HCT116 (cell line): ENCODE results near the gene PPP1R14C. TPM values are rescaled to one million over a fixed set of nuclear protein-coding genes. Genes with fewer than 3 reads are reported as not detected.
"Not testable (repeated sequence)": the region's sequence is repeated elsewhere in the genome, so short reads cannot be mapped to it uniquely, and the experiment has no call there.

Source experiments
- ATAC-seq: fragments of 200-7000 bp; cut with Tn5 transposase; 2 replicates; pipeline ENCODE4 v1.9.1; 2020; ENCODE audit warnings: mild to moderate bottlenecking, moderate library complexity
- BruUV-seq: library from RNA; stranded (reverse); fragments of 400-500 nt; replicated peaks from 2 replicates; lab custom pipeline; 2021; lab: Mats Ljungman, UMichigan
- CTCF ChIA-PET: fragments of 300-600 bp; sonication (Branson Sonifier 250); formaldehyde crosslinking; loops from one replicate; lab custom pipeline; 2021; ENCODE audit warnings: antibody characterized with exemption; lab: Charles Lee
- POLR2A ChIA-PET: fragments of 300-600, 350-600 bp; sonication (Branson Sonifier 250); formaldehyde crosslinking; loops from one replicate; lab custom pipeline; 2021; ENCODE audit warnings: antibody characterized with exemption; lab: Charles Lee
- RAD21 ChIA-PET, 2 experiments: fragments of 300-600 bp; sonication (Branson Sonifier 250); formaldehyde crosslinking; loops; one replicate each; lab custom pipeline; 2023; ENCODE audit warnings: low total read pairs in 2 of 2; ENCODE audit not compliant: uncharacterized antibody in 2 of 2, unreplicated experiment in 2 of 2, low non-redundant PET in 1 of 2; lab: Charles Lee
- DNase-seq: peaks from one replicate; pipeline ENCODE4 v3.0.0-alpha.2; 2010; ENCODE audit warnings: low read depth, low spot score
- H2AFZ ChIP-seq: fragments of 200-600 bp; shearing (Covaris generic), sonication (generic); 2 replicates; pipeline ENCODE4 v1.6.1; 2017; ENCODE audit warnings: low read depth, mixed run types, mixed read lengths, antibody characterized with exemption, low read length; ENCODE audit not compliant: poor library complexity, severe bottlenecking
- H3K27ac ChIP-seq: 2 replicates; pipeline ENCODE4 v1.5.1; 2012; ENCODE audit warnings: low read depth, low read length
- H3K27me3 ChIP-seq: fragments of 200-600 bp; sonication (generic); 2 replicates; pipeline ENCODE4 v1.6.1; 2016; ENCODE audit warnings: mixed run types, low read length, mixed read lengths; ENCODE audit not compliant: insufficient read depth
- H3K36me3 ChIP-seq, 2 experiments: fragments of 200-500 bp in 1 of 2; fragments of 200-600 bp in 1 of 2; sonication (Bioruptor generic) in 1 of 2; sonication (generic) in 1 of 2; 2 replicates each; pipeline versions ENCODE4 v1.5.1 to v1.6.1; 2014 to 2016; ENCODE audit warnings: low read length in 2 of 2, inconsistent platforms in 1 of 2, mixed read lengths in 1 of 2, mixed run types in 1 of 2; ENCODE audit not compliant: insufficient read depth in 2 of 2, control insufficient read depth in 1 of 2
- H3K4me1 ChIP-seq, 2 experiments: fragments of 200-600 bp in 1 of 2; sonication (generic) in 1 of 2; 2 replicates each; pipeline versions ENCODE4 v1.5.1 to v1.6.1; 2012 to 2017; ENCODE audit warnings: low read length in 2 of 2, inconsistent platforms in 1 of 2, mild to moderate bottlenecking in 1 of 2, mixed read lengths in 1 of 2, mixed run types in 1 of 2, moderate library complexity in 1 of 2; ENCODE audit not compliant: insufficient read depth in 2 of 2, control insufficient read depth in 1 of 2
- H3K4me2 ChIP-seq: fragments of 200-600 bp; sonication (generic); 2 replicates; pipeline ENCODE4 v1.6.1; 2017; ENCODE audit warnings: mixed run types, low read length, mixed read lengths
- H3K4me3 ChIP-seq, 2 experiments: fragments of 200-600 bp in 1 of 2; sonication (generic) in 1 of 2; replicated peaks in 1 of 2; 2 replicates each; pipeline ENCODE4 v1.5.1; 2011 to 2016; ENCODE audit warnings: low read length in 2 of 2, control low read depth in 1 of 2, low read depth in 1 of 2, mild to moderate bottlenecking in 1 of 2, mixed read lengths in 1 of 2, mixed run types in 1 of 2
- H3K79me2 ChIP-seq: fragments of 200-600 bp; sonication (generic); 2 replicates; pipeline ENCODE4 v1.6.1; 2017; ENCODE audit warnings: mild to moderate bottlenecking, mixed run types, low read length, moderate library complexity, mixed read lengths; ENCODE audit not compliant: insufficient read depth
- H3K9ac ChIP-seq: fragments of 200-600 bp; sonication (generic); 2 replicates; pipeline ENCODE4 v1.6.1; 2016; ENCODE audit warnings: low read length, mixed read lengths
- H3K9me2 ChIP-seq: fragments of 200-600 bp; sonication (generic), shearing (Covaris generic); 2 replicates; pipeline ENCODE4 v1.6.1; 2017; ENCODE audit warnings: mixed run types, mild to moderate bottlenecking, moderate library complexity; ENCODE audit not compliant: insufficient read depth
- H3K9me3 ChIP-seq, 2 experiments: fragments of 200-500 bp in 1 of 2; fragments of 200-600 bp in 1 of 2; sonication (Bioruptor generic) in 1 of 2; sonication (generic) in 1 of 2; 2 replicates each; pipeline ENCODE4 v1.6.1; 2014 to 2017; ENCODE audit warnings: low read length in 2 of 2, mixed read lengths in 2 of 2, inconsistent platforms in 1 of 2, low read depth in 1 of 2, mild to moderate bottlenecking in 1 of 2, mixed run types in 1 of 2, moderate library complexity in 1 of 2; ENCODE audit not compliant: control insufficient read depth in 1 of 2, insufficient read depth in 1 of 2
- H4K20me1 ChIP-seq: fragments of 200-600 bp; sonication (generic), shearing (Covaris generic); 2 replicates; pipeline ENCODE4 v1.6.1; 2017; ENCODE audit warnings: mixed run types, mild to moderate bottlenecking, moderate library complexity; ENCODE audit not compliant: insufficient read depth
- POLR2AphosphoS5 ChIP-seq: IDR thresholded peaks from 2 replicates; pipeline ENCODE4 v1.6.1; 2011; ENCODE audit warnings: mild to moderate bottlenecking, low read depth, low read length, moderate library complexity
- SIN3A ChIP-seq: IDR thresholded peaks from 2 replicates; pipeline ENCODE4 v1.6.1; 2012; ENCODE audit warnings: low read depth
- TCF7L2 ChIP-seq: IDR thresholded peaks from 2 replicates; pipeline ENCODE4 v1.7.0; 2011; ENCODE audit warnings: borderline replicate concordance, inconsistent platforms; ENCODE audit not compliant: insufficient read depth, insufficient read length; ENCODE audit errors: extremely low read depth
- ZBTB33 ChIP-seq: IDR thresholded peaks from 2 replicates; pipeline ENCODE4 v1.6.1; 2011; ENCODE audit warnings: mild to moderate bottlenecking, low read length, moderate library complexity; ENCODE audit not compliant: insufficient replicate concordance; ENCODE audit errors: extremely low read depth
- intact Hi-C: fragments of 100-400 bp; cut with micrococcal nuclease; formaldehyde crosslinking; loops from 2 replicates; pipeline ENCODE4 v1.10.0; 2022
- total RNA-seq: library from RNA; stranded (reverse); gene quantifications from one replicate; pipeline ENCODE4 v1.2.1, GENCODE V29; 2021; ENCODE audit not compliant: unreplicated experiment
- TF ChIP-seq, protein P1 (sequence below): IDR thresholded peaks from 2 replicates; pipeline ENCODE4 v1.6.1; 2012

PPP1R14C gene
- total RNA-seq, 1 experiment from 2014 or later = 7.8 TPM

GRCh38 chr6:150186129-150186898 lies 43.5 kb downstream of the PPP1R14C start:
- Histone ChIP-seq H3K4me3 (no peak overlapping the region), H3K4me1 (peaks cover 0 to 4% of the 10 kb centered on the region in 2 experiments; a peak in 1 of 4 replicates), H3K27me3 (no peaks in the 10 kb centered on the region), H3K9me2 (no peaks in the 10 kb centered on the region), H3K36me3 (no peaks in the 10 kb centered on the region), H3K27ac (no peak overlapping the region), H3K4me2 (no peak overlapping the region), H4K20me1 (no peaks in the 10 kb centered on the region), H2AFZ (no peak overlapping the region), H3K9ac (no peak overlapping the region), H3K9me3 (no peaks in the 10 kb centered on the region), H3K79me2 (no peaks in the 10 kb centered on the region)
- ATAC-seq = no peak
- ChIA-PET CTCF (no interaction called here), POLR2A (no interaction called here), RAD21 (no interaction called here)
- no peak for TF ChIP-seq SIN3A
- no peak for TF ChIP-seq POLR2AphosphoS5
- TF ChIP-seq, protein P1, sequence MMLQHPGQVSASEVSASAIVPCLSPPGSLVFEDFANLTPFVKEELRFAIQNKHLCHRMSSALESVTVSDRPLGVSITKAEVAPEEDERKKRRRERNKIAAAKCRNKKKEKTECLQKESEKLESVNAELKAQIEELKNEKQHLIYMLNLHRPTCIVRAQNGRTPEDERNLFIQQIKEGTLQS = no peak
- no peak for TF ChIP-seq TCF7L2
- no peak for TF ChIP-seq ZBTB33
- intact Hi-C loops = no loop called here
- no TSS peak for BruUV-seq
- no peak for DNase-seq

DNA sequence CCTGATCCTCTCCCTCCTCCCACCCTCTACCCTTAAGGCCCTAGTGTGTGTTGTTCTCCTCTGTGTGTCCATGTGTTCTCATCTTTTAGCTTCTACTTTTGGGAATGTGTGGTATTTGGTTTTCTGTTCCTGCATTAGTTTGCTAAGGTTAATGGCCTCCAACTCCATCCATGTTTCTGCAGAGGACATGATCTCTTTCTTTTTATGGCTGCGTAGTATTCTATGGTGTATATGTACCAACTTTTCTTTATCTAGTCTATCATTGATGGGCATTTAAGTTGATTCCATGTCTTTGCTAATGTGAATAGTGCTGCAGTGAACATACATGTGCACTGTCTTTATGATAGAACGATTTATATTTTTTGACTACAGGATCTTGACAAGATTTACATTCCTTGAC lies 44.6 kb downstream of the PPP1R14C start:
- H3K79me2 ChIP-seq, ATAC-seq, H3K36me3 ChIP-seq, BruUV-seq, H2AFZ ChIP-seq, H3K9me2 ChIP-seq, RAD21 ChIA-PET, H3K4me2 ChIP-seq, H3K27ac ChIP-seq, H3K4me3 ChIP-seq, POLR2A ChIA-PET, CTCF ChIA-PET, H3K27me3 ChIP-seq, H4K20me1 ChIP-seq, intact Hi-C loops, H3K9me3 ChIP-seq, H3K4me1 ChIP-seq, DNase-seq, H3K9ac ChIP-seq: not testable (repeated sequence)
